ENCODE measurements around the gene CAPN5. TPM values are rescaled to one million over a fixed set of nuclear protein-coding genes. Genes with fewer than 3 reads are reported as not detected.
"Not testable (repeated sequence)": the region's sequence is repeated elsewhere in the genome, so short reads cannot be mapped to it uniquely, and the experiment has no call there.

CAPN5 gene
- total RNA-seq, result under 1 TPM; 0.29 to 0.68 (median 0.53) TPM

- H3K27me3 Mint-ChIP-seq (ENCODE audit: low read depth), result no peaks in the 10 kb centered on the region
Measured at GRCh38 chr11:77066229-77067042, at the start of gene CAPN5. TSS of gene CAPN5 (plus strand) at chr11:77066971. CDS start at chr11:77084887, 17,916 bp downstream.

GRCh38 chr11:77018396-77018924 lies 48.3 kb upstream of the CAPN5 start:
- not testable (repeated sequence) for ATAC-seq; DNase-seq; H3K9me3 Mint-ChIP-seq; H3K27me3 Mint-ChIP-seq (ENCODE audit: low read depth); H3K4me1 Mint-ChIP-seq (ENCODE audit: low read depth); H3K4me3 Mint-ChIP-seq; H3K36me3 Mint-ChIP-seq (ENCODE audit: insufficient read depth)

More at GRCh38 chr11:77066229-77067042, at the start of gene CAPN5:
- ATAC-seq, result peak; percentile 93 to 95
- DNase-seq, result peak; percentile 79
- no peaks in the 10 kb centered on the region for H3K36me3 Mint-ChIP-seq (ENCODE audit: insufficient read depth)
- H3K4me1 Mint-ChIP-seq (ENCODE audit: low read depth), result peaks cover 6% of the 10 kb centered on the region
- H3K9me3 Mint-ChIP-seq, result peaks cover 3% of the 10 kb centered on the region
- H3K4me3 Mint-ChIP-seq, result peak within 1 kb of the TSS; percentile 82

GRCh38 chr11:77019976-77020595 lies 46.7 kb upstream of the CAPN5 start:
- Mint-ChIP-seq H3K4me3 (no peak overlapping the region), H3K36me3 (ENCODE audit: insufficient read depth) (peaks cover 9% of the 10 kb centered on the region), H3K27me3 (ENCODE audit: low read depth) (no peaks in the 10 kb centered on the region), H3K4me1 (ENCODE audit: low read depth) (no peaks in the 10 kb centered on the region), H3K9me3 (no peaks in the 10 kb centered on the region)
- DNase-seq (no peak), ATAC-seq (no peak)

- no peaks in the 10 kb centered on the region for H3K27me3 Mint-ChIP-seq (ENCODE audit: low read depth)
- H3K4me1 Mint-ChIP-seq (ENCODE audit: low read depth), result no peaks in the 10 kb centered on the region
- H3K4me3 Mint-ChIP-seq, result no peak overlapping the region
- DNase-seq (no peak), ATAC-seq (no peak)
- H3K9me3 Mint-ChIP-seq, result no peaks in the 10 kb centered on the region
- H3K36me3 Mint-ChIP-seq (ENCODE audit: insufficient read depth), result peaks cover 9% of the 10 kb centered on the region
Measured at GRCh38 chr11:77020734-77021133, 46.0 kb upstream of the CAPN5 start.

- Mint-ChIP-seq H3K27me3 (ENCODE audit: low read depth) (peaks cover 16% of the 10 kb centered on the region), H3K9me3 (no peaks in the 10 kb centered on the region), H3K4me1 (ENCODE audit: low read depth) (no peaks in the 10 kb centered on the region), H3K4me3 (no peak overlapping the region), H3K36me3 (ENCODE audit: insufficient read depth) (no peaks in the 10 kb centered on the region)
- DNase-seq, result no peak
- no peak for ATAC-seq
Measured at GRCh38 chr11:77024745-77025144, 42.0 kb upstream of the CAPN5 start.

- H3K4me3 Mint-ChIP-seq, result no peak overlapping the region
- no peaks in the 10 kb centered on the region for H3K9me3 Mint-ChIP-seq
- peaks cover 30% of the 10 kb centered on the region for H3K27me3 Mint-ChIP-seq (ENCODE audit: low read depth)
- H3K4me1 Mint-ChIP-seq (ENCODE audit: low read depth), result no peaks in the 10 kb centered on the region
- no peak for ATAC-seq
- no peaks in the 10 kb centered on the region for H3K36me3 Mint-ChIP-seq (ENCODE audit: insufficient read depth)
- DNase-seq, result no peak
Measured at GRCh38 chr11:77026221-77026620, 40.5 kb upstream of the CAPN5 start.

- Mint-ChIP-seq H3K4me3 (no peak overlapping the region), H3K4me1 (ENCODE audit: low read depth) (no peaks in the 10 kb centered on the region), H3K36me3 (ENCODE audit: insufficient read depth) (no peaks in the 10 kb centered on the region), H3K27me3 (ENCODE audit: low read depth) (peaks cover 34% of the 10 kb centered on the region), H3K9me3 (no peaks in the 10 kb centered on the region)
- DNase-seq, result no peak
- no peak for ATAC-seq
Measured at GRCh38 chr11:77026743-77027142, 40.0 kb upstream of the CAPN5 start.

- Mint-ChIP-seq H3K9me3 (no peaks in the 10 kb centered on the region), H3K27me3 (ENCODE audit: low read depth) (peaks cover 34% of the 10 kb centered on the region), H3K4me1 (ENCODE audit: low read depth) (no peaks in the 10 kb centered on the region), H3K36me3 (ENCODE audit: insufficient read depth) (no peaks in the 10 kb centered on the region), H3K4me3 (no peak overlapping the region)
- ATAC-seq (no peak), DNase-seq (no peak)
Measured at GRCh38 chr11:77027275-77027674, 39.5 kb upstream of the CAPN5 start.

GRCh38 chr11:77029829-77030228 lies 36.9 kb upstream of the CAPN5 start:
- H3K36me3 Mint-ChIP-seq (ENCODE audit: insufficient read depth), result no peaks in the 10 kb centered on the region

GRCh38 chr11:77030834-77031414 lies 35.8 kb upstream of the CAPN5 start:
- ATAC-seq, result peak in 1 of 2 donors; percentile 14
- Mint-ChIP-seq H3K9me3 (no peaks in the 10 kb centered on the region), H3K4me1 (ENCODE audit: low read depth) (no peaks in the 10 kb centered on the region), H3K4me3 (no peak overlapping the region), H3K27me3 (ENCODE audit: low read depth) (peaks cover 34% of the 10 kb centered on the region), H3K36me3 (ENCODE audit: insufficient read depth) (no peaks in the 10 kb centered on the region)
- DNase-seq, result no peak

More at GRCh38 chr11:77029829-77030228, 36.9 kb upstream of the CAPN5 start:
- H3K27me3 Mint-ChIP-seq (ENCODE audit: low read depth), result peaks cover 34% of the 10 kb centered on the region
- DNase-seq, result no peak
- no peaks in the 10 kb centered on the region for H3K4me1 Mint-ChIP-seq (ENCODE audit: low read depth)
- H3K4me3 Mint-ChIP-seq, result no peak overlapping the region
- no peaks in the 10 kb centered on the region for H3K9me3 Mint-ChIP-seq
- no peak for ATAC-seq

GRCh38 chr11:77031599-77031998 lies 35.2 kb upstream of the CAPN5 start:
- ATAC-seq, result no peak
- no peaks in the 10 kb centered on the region for H3K4me1 Mint-ChIP-seq (ENCODE audit: low read depth)

GRCh38 chr11:77035039-77035438 lies 31.7 kb upstream of the CAPN5 start:
- H3K4me1 Mint-ChIP-seq (ENCODE audit: low read depth), result peaks cover 6% of the 10 kb centered on the region
- H3K27me3 Mint-ChIP-seq (ENCODE audit: low read depth), result peaks cover 46% of the 10 kb centered on the region
- no peaks in the 10 kb centered on the region for H3K9me3 Mint-ChIP-seq
- DNase-seq (no peak), ATAC-seq (no peak)
- H3K36me3 Mint-ChIP-seq (ENCODE audit: insufficient read depth), result no peaks in the 10 kb centered on the region
- no peak overlapping the region for H3K4me3 Mint-ChIP-seq

More at GRCh38 chr11:77031599-77031998, 35.2 kb upstream of the CAPN5 start:
- no peak for DNase-seq
- H3K27me3 Mint-ChIP-seq (ENCODE audit: low read depth), result peaks cover 38% of the 10 kb centered on the region
- H3K9me3 Mint-ChIP-seq, result no peaks in the 10 kb centered on the region
- H3K36me3 Mint-ChIP-seq (ENCODE audit: insufficient read depth), result no peaks in the 10 kb centered on the region
- no peak overlapping the region for H3K4me3 Mint-ChIP-seq

- no peak for ATAC-seq
- no peak overlapping the region for H3K4me3 Mint-ChIP-seq
- H3K9me3 Mint-ChIP-seq, result no peaks in the 10 kb centered on the region
- H3K36me3 Mint-ChIP-seq (ENCODE audit: insufficient read depth), result no peaks in the 10 kb centered on the region
- DNase-seq, result no peak
- peaks cover 6% of the 10 kb centered on the region for H3K4me1 Mint-ChIP-seq (ENCODE audit: low read depth)
- H3K27me3 Mint-ChIP-seq (ENCODE audit: low read depth), result peaks cover 43% of the 10 kb centered on the region
Measured at GRCh38 chr11:77035580-77035979, 31.2 kb upstream of the CAPN5 start.

GRCh38 chr11:77036398-77036797 lies 30.4 kb upstream of the CAPN5 start:
- no peak for DNase-seq
- no peaks in the 10 kb centered on the region for H3K9me3 Mint-ChIP-seq
- ATAC-seq, result no peak
- H3K4me1 Mint-ChIP-seq (ENCODE audit: low read depth), result peaks cover 9% of the 10 kb centered on the region
- no peaks in the 10 kb centered on the region for H3K36me3 Mint-ChIP-seq (ENCODE audit: insufficient read depth)
- no peak overlapping the region for H3K4me3 Mint-ChIP-seq
- peaks cover 43% of the 10 kb centered on the region for H3K27me3 Mint-ChIP-seq (ENCODE audit: low read depth)
